DMS114 treated with DMSO at 0.1 percent for 48 hours (cell line): ENCODE data around the gene ETNPPL.

Experiments
- DNase-seq: peaks from one replicate; lab custom pipeline; 2025; ENCODE audit not compliant: unreplicated experiment; lab: John Stamatoyannopoulos, UW

The ETNPPL gene

DNA sequence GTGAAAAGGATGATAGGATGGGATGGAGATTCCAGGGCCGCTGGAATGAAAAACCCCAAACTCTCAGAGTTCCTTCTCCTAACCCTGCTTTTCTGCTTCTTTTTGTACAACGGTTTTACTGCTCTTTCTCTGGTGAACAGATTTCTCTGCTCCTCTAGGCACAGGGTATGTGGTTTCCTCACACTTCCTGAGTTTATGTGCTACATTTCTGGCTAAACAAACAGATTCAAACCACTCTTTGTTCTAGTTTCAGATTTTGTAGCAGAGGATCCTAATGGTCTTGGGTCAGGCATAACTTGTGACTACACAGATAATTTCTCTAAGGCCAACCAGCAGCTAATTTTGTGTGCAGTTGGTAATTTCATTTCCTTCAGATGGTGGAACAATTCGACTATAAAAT lies 59.9 kb downstream of the ETNPPL start:
- no peak for DNase-seq

DNA sequence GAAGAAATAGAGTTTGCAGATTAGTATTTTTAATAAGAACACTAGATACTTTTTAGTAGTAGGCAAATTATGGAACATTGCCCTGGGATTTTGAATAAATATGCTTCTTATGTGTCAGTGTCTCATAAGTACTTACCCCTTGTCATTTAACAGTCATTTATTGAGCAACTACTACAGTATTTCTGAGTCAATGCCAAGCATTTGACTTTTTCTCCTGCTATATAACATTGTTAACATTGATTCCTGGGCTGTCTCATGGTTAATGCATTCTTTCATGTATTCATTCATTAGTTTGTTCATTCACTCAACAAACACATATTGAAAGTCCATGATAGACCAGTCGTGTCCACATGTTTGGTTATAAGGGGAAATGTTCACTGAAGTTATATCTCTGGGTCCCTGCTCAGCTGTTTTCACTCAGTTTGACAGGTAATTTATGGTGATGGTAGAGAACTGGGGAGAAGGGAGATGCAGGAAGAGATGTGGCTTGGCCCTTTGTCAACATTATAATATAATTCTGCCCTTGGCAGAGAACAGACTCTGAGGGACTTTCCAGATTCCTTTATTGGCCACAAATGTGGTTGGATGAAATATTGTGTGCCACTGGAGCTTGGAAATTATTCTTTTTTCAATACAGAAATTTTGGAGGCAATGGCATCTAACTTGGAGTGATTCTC lies 62.6 kb downstream of the ETNPPL start:
- DNase-seq = no peak

GRCh38 chr4:108696160-108696559 lies 66.7 kb downstream of the ETNPPL start:
- no peak for DNase-seq

- DNase-seq = no peak
These were observed 67.8 kb downstream of the ETNPPL start for GRCh38 chr4:108695062-108695461.

- no peak for DNase-seq
These were observed 68.4 kb downstream of the ETNPPL start for GRCh38 chr4:108694423-108694822.

DNA sequence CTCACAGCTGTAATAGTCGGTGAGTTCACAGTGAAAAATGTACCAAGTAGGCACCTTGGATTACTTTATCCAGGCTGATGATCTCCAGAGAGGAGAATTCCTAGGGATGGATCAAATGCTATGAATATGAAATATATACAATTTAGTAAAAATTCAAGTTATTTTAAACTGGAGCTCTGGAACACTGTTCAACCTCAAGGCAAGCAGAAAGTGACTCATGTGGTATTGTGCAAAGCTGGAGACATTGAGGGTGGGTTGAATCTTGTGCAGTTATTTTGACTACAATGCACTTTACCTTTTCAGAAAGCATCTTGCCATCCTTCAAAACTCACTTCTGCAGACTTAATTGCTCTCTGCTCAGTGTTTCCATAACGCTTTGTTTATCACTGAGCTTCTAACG lies 69.0 kb downstream of the ETNPPL start:
- no peak for DNase-seq

DNA sequence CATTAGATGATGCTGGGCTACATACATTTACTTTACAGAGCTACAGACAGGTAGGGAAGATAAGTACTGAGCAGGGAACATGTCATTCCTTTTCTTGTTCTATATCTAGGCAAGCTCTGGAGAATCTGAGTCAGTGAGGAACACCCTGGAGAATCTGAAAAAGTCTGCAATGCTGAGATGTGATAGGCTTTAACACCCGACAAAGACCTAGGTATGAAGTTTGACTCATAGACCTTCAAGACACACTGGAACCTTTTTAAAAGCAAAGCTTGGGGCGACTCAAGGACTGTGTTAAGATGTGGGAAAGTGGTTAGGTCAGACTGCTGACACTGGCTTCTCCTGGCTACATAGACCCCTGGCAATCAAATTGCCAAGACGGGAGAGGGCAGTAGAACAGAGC lies 69.6 kb downstream of the ETNPPL start:
- DNase-seq = no peak
